Stimulated activated CD8-positive, alpha-beta memory T cell treated with anti-CD3 and anti-CD28 coated beads, Interleukin-2, amount 100 ng/mL, for 1 hour (primary cell): ENCODE results near the gene ZFAND4.
"Not testable (repeated sequence)": the region's sequence is repeated elsewhere in the genome, so short reads cannot be mapped to it uniquely, and the experiment has no call there.

Experiments used
- DNase-seq, 2 donors: peaks; one replicate each; pipeline ENCODE4 v3.0.0-alpha.2; 2020; ENCODE audit warnings: low read depth in 2 of 2

The ZFAND4 gene

GRCh38 chr10:45640941-45641340, 31.6 kb downstream of the ZFAND4 start:
- no peak for DNase-seq

- no peak for DNase-seq
Measured at GRCh38 chr10:45640049-45640448, 32.5 kb downstream of the ZFAND4 start.

- DNase-seq: no peak
Measured at GRCh38 chr10:45627412-45628048, 45.0 kb downstream of the ZFAND4 start.

GRCh38 chr10:45625879-45626278, 46.7 kb downstream of the ZFAND4 start:
- no peak for DNase-seq

GRCh38 chr10:45624724-45625123, 47.8 kb downstream of the ZFAND4 start:
- no peak for DNase-seq

GRCh38 chr10:45614869-45615268, 57.7 kb downstream of the ZFAND4 start:
- no peak for DNase-seq

GRCh38 chr10:45612741-45613140, 59.8 kb downstream of the ZFAND4 start:
- DNase-seq: no peak

- DNase-seq: no peak
Measured at GRCh38 chr10:45608052-45608451, 64.5 kb downstream of the ZFAND4 start.

- DNase-seq: no peak
Measured at GRCh38 chr10:45607276-45607675, 65.3 kb downstream of the ZFAND4 start.

- DNase-seq: no peak
Measured at GRCh38 chr10:45602836-45603235, 69.7 kb downstream of the ZFAND4 start.

GRCh38 chr10:45602082-45602730, 70.4 kb downstream of the ZFAND4 start:
- no peak for DNase-seq

- not testable (repeated sequence) for DNase-seq
Measured at GRCh38 chr10:45601254-45601930, 71.2 kb downstream of the ZFAND4 start.

GRCh38 chr10:45600337-45601253, 72.0 kb downstream of the ZFAND4 start:
- DNase-seq: not testable (repeated sequence)

GRCh38 chr10:45599646-45600045, 72.9 kb downstream of the ZFAND4 start:
- no peak for DNase-seq

GRCh38 chr10:45599021-45599603, 73.5 kb downstream of the ZFAND4 start:
- DNase-seq: no peak

GRCh38 chr10:45596526-45596925, 76.0 kb downstream of the ZFAND4 start:
- no peak for DNase-seq

GRCh38 chr10:45594276-45595157, 78.1 kb downstream of the ZFAND4 start:
- DNase-seq: peak; percentile 74 to 81

- DNase-seq: no peak
Measured at GRCh38 chr10:45593938-45594275, 78.7 kb downstream of the ZFAND4 start.

GRCh38 chr10:45592926-45593325, 79.6 kb downstream of the ZFAND4 start:
- no peak for DNase-seq

- no peak for DNase-seq
Measured at GRCh38 chr10:45592432-45592831, 80.1 kb downstream of the ZFAND4 start.

- no peak for DNase-seq
Measured at GRCh38 chr10:45591280-45591679, 81.3 kb downstream of the ZFAND4 start.
